PC-3 (cell line): Measurements from ENCODE around the gene SDK1. TPM values are rescaled to one million over a fixed set of nuclear protein-coding genes. Genes with fewer than 3 reads are reported as not detected.

Experiments
- ATAC-seq: fragments of 200-7000 bp; cut with Tn5 transposase; 2 replicates; pipeline ENCODE4 v1.9.1; 2020; ENCODE audit warnings: mild to moderate bottlenecking, moderate library complexity
- BruUV-seq: library from RNA; stranded (reverse); fragments of 400-500 nt; replicated peaks from 2 replicates; lab custom pipeline; 2021; lab: Mats Ljungman, UMichigan
- CTCF ChIA-PET: fragments of 300-600 bp; sonication (Branson Sonifier 250); formaldehyde crosslinking; loops from one replicate; lab custom pipeline; 2022; ENCODE audit warnings: antibody characterized with exemption; lab: Charles Lee
- POLR2A ChIA-PET: fragments of 300-600 bp; sonication (Branson Sonifier 250); formaldehyde crosslinking; loops from one replicate; lab custom pipeline; 2022; ENCODE audit warnings: antibody characterized with exemption; ENCODE audit not compliant: unreplicated experiment; lab: Charles Lee
- DNase-seq: peaks from one replicate; pipeline ENCODE4 v3.0.0-alpha.2; 2015
- H2AFZ ChIP-seq: fragments of 300-600 bp; sonication (generic); 2 replicates; pipeline ENCODE4 v1.6.0; 2016; ENCODE audit warnings: antibody characterized with exemption, low read length
- H3F3A ChIP-seq: fragments of 300-600 bp; sonication (generic); one replicate; pipeline ENCODE4 v1.6.0; 2017; ENCODE audit warnings: antibody characterized with exemption, low read length, control low read depth, mild to moderate bottlenecking; ENCODE audit not compliant: unreplicated experiment
- H3K27ac ChIP-seq: fragments of 300-600 bp; sonication (generic); 2 replicates; pipeline ENCODE4 v1.5.1; 2016; ENCODE audit warnings: mild to moderate bottlenecking, low read length
- H3K27me3 ChIP-seq: fragments of 300-600 bp; sonication (generic); 2 replicates; pipeline ENCODE4 v1.6.1; 2016; ENCODE audit warnings: low read length, mixed read lengths
- H3K36me3 ChIP-seq: fragments of 300-600 bp; sonication (generic); 2 replicates; pipeline ENCODE4 v1.6.1; 2016; ENCODE audit warnings: low read depth, mixed run types, low read length, mixed read lengths
- H3K4me1 ChIP-seq: fragments of 300-600 bp; sonication (generic); 2 replicates; pipeline ENCODE4 v1.5.1; 2016; ENCODE audit warnings: low read length; ENCODE audit not compliant: insufficient read depth
- H3K4me2 ChIP-seq: fragments of 300-600 bp; sonication (generic); 2 replicates; pipeline ENCODE4 v1.6.0; 2016; ENCODE audit warnings: low read length
- H3K4me3 ChIP-seq: fragments of 300-600 bp; sonication (generic); 2 replicates; pipeline ENCODE4 v1.5.1; 2016; ENCODE audit warnings: mild to moderate bottlenecking, low read length, mixed read lengths
- H3K79me2 ChIP-seq: fragments of 300-600 bp; sonication (generic); 2 replicates; pipeline ENCODE4 v1.6.1; 2017; ENCODE audit warnings: low read length, mixed read lengths
- H3K9ac ChIP-seq: fragments of 300-600 bp; sonication (generic); 2 replicates; pipeline ENCODE4 v1.6.0; 2016; ENCODE audit warnings: mild to moderate bottlenecking, low read length
- H3K9me2 ChIP-seq: fragments of 300-600 bp; sonication (generic); replicated peaks from 2 replicates; pipeline ENCODE4 v1.6.1; 2016; ENCODE audit warnings: mixed run types, low read length, mixed read lengths
- H3K9me3 ChIP-seq: fragments of 300-600 bp; sonication (generic); 2 replicates; pipeline ENCODE4 v1.6.1; 2016; ENCODE audit warnings: low read length, mixed read lengths
- H4K20me1 ChIP-seq: fragments of 300-600 bp; sonication (generic); 2 replicates; pipeline ENCODE4 v1.6.1; 2016; ENCODE audit warnings: low read length, mixed read lengths
- CTCF ChIP-seq: fragments of 300-600 bp; sonication (generic); conservative IDR thresholded peaks from 2 replicates; pipeline ENCODE4 v1.5.1; 2017; ENCODE audit warnings: antibody characterized with exemption, low read depth, mild to moderate bottlenecking, low read length
- EZH2 ChIP-seq: fragments of 300-600 bp; sonication (generic); IDR thresholded peaks from one replicate; pipeline ENCODE4 v1.6.1; 2017; ENCODE audit warnings: antibody characterized with exemption, mild to moderate bottlenecking, low read length; ENCODE audit not compliant: unreplicated experiment
- EZH2phosphoT487 ChIP-seq: fragments of 300-600 bp; sonication (generic); IDR thresholded peaks from 2 replicates; pipeline ENCODE4 v1.6.1; 2018; ENCODE audit warnings: mild to moderate bottlenecking, antibody characterized with exemption, low read length, borderline replicate concordance
- intact Hi-C: fragments of 100-400 bp; cut with micrococcal nuclease; formaldehyde crosslinking; loops from 2 replicates; pipeline ENCODE4 v1.9.0; 2023
- total RNA-seq: library from RNA; depleted of rRNA; stranded (reverse); fragments of >200 nt; gene quantifications from 2 replicates; pipeline ENCODE4 v1.2.3, GENCODE V29; 2014

The SDK1 gene
- total RNA-seq, 1 experiment from 2014 or later = 2.8 TPM

- no TSS peak for BruUV-seq
- intact Hi-C loops = no loop called here
- Histone ChIP-seq H3K27ac (no peak overlapping the region), H3K4me3 (no peak overlapping the region), H3F3A (no peaks in the 10 kb centered on the region), H4K20me1 (no peaks in the 10 kb centered on the region), H3K27me3 (no peaks in the 10 kb centered on the region), H3K79me2 (no peaks in the 10 kb centered on the region), H2AFZ (no peak overlapping the region), H3K9me2 (no peaks in the 10 kb centered on the region), H3K36me3 (no peaks in the 10 kb centered on the region), H3K9ac (no peak overlapping the region), H3K9me3 (no peaks in the 10 kb centered on the region), H3K4me1 (0 out of 2 replicates have a peak, but pooled peaks cover 8% of the 10 kb centered on the region), H3K4me2 (no peak overlapping the region)
- POLR2A ChIA-PET = no interaction called here
- no peak for DNase-seq
- TF ChIP-seq CTCF (no peak), EZH2phosphoT487 (no peak), EZH2 (no peak)
- ATAC-seq = no peak
- CTCF ChIA-PET = no interaction called here
Observed at GRCh38 chr7:3558400-3558799, 257.3 kb downstream of the SDK1 start.

- H3K27ac ChIP-seq = no peak overlapping the region
- no peaks in the 10 kb centered on the region for H3K9me2 ChIP-seq
- H3K27me3 ChIP-seq = no peaks in the 10 kb centered on the region
- ATAC-seq (peak; percentile 80), DNase-seq (peak; percentile 79)
- no peaks in the 10 kb centered on the region for H3K79me2 ChIP-seq
- H3K4me3 ChIP-seq = no peak overlapping the region
- no peak overlapping the region for H3K9ac ChIP-seq
- intact Hi-C loops = no loop called here
- H3K4me2 ChIP-seq = 0 out of 2 replicates have a peak overlapping the region, but pooled peaks have one; percentile 19
- no peaks in the 10 kb centered on the region for H3F3A ChIP-seq
- no peak overlapping the region for H2AFZ ChIP-seq
- no peaks in the 10 kb centered on the region for H4K20me1 ChIP-seq
- no peak for TF ChIP-seq CTCF
- no peak for TF ChIP-seq EZH2phosphoT487
- TF ChIP-seq EZH2 = no peak
- no peaks in the 10 kb centered on the region for H3K9me3 ChIP-seq
- H3K36me3 ChIP-seq = no peaks in the 10 kb centered on the region
- BruUV-seq = no TSS peak
- ChIA-PET CTCF (interaction anchor here (0.6 kb wide), 2 partner anchors 121 to 137 kb away, joined by 3 read pairs; no protein-coding TSS in a partner anchor), POLR2A (no interaction called here)
- 0 out of 2 replicates have a peak, but pooled peaks cover 8% of the 10 kb centered on the region for H3K4me1 ChIP-seq
Observed at GRCh38 chr7:3559278-3559677, 258.2 kb downstream of the SDK1 start.

GRCh38 chr7:3560495-3560894 lies 259.4 kb downstream of the SDK1 start:
- Histone ChIP-seq H3K79me2 (no peaks in the 10 kb centered on the region), H3K27me3 (no peaks in the 10 kb centered on the region), H3K9me2 (no peaks in the 10 kb centered on the region), H3F3A (no peaks in the 10 kb centered on the region), H3K36me3 (no peaks in the 10 kb centered on the region), H3K4me1 (0 out of 2 replicates have a peak, but pooled peaks cover 8% of the 10 kb centered on the region), H3K27ac (no peak overlapping the region), H3K9ac (no peak overlapping the region), H2AFZ (no peak overlapping the region), H4K20me1 (no peaks in the 10 kb centered on the region), H3K4me2 (no peak overlapping the region), H3K4me3 (no peak overlapping the region), H3K9me3 (no peaks in the 10 kb centered on the region)
- no peak for ATAC-seq
- TF ChIP-seq CTCF = no peak
- no peak for TF ChIP-seq EZH2
- no peak for TF ChIP-seq EZH2phosphoT487
- ChIA-PET CTCF (no interaction called here), POLR2A (no interaction called here)
- BruUV-seq = no TSS peak
- intact Hi-C loops = no loop called here
- no peak for DNase-seq
